Measurements from ENCODE around the gene PITPNC1.
"Not testable (repeated sequence)": the region's sequence is repeated elsewhere in the genome, so short reads cannot be mapped to it uniquely, and the experiment has no call there.

The PITPNC1 gene

GRCh38 chr17:67401598-67402504 is 24.8 kb downstream of the PITPNC1 start:
- no peak for DNase-seq

- no peak for DNase-seq
Measured at GRCh38 chr17:67403065-67403464, 26.0 kb downstream of the PITPNC1 start.

- no peak for DNase-seq
Measured at GRCh38 chr17:67403483-67403882, 26.4 kb downstream of the PITPNC1 start.

GRCh38 chr17:67408455-67408830 is 31.4 kb downstream of the PITPNC1 start:
- DNase-seq: not testable (repeated sequence)

GRCh38 chr17:67411397-67411796 is 34.3 kb downstream of the PITPNC1 start:
- DNase-seq: no peak

GRCh38 chr17:67412032-67412431 is 35.0 kb downstream of the PITPNC1 start:
- DNase-seq: no peak

- DNase-seq: no peak
Measured at GRCh38 chr17:67412941-67413340, 35.9 kb downstream of the PITPNC1 start.

- DNase-seq: no peak
Measured at GRCh38 chr17:67413388-67413787, 36.3 kb downstream of the PITPNC1 start.

- no peak for DNase-seq
Measured at GRCh38 chr17:67414130-67414529, 37.0 kb downstream of the PITPNC1 start.

- DNase-seq: no peak
Measured at GRCh38 chr17:67414559-67414958, 37.5 kb downstream of the PITPNC1 start.

GRCh38 chr17:67415291-67415690 is 38.2 kb downstream of the PITPNC1 start:
- DNase-seq: no peak

GRCh38 chr17:67417507-67417906 is 40.4 kb downstream of the PITPNC1 start:
- no peak for DNase-seq

GRCh38 chr17:67420994-67421393 is 43.9 kb downstream of the PITPNC1 start:
- DNase-seq: no peak

- peak in 4 of 5 experiments; percentile 12 to 94 (median 54) for DNase-seq
Measured at GRCh38 chr17:67421869-67422273, 44.8 kb downstream of the PITPNC1 start.

- peak in 1 of 5 experiments; percentile 46 for DNase-seq
Measured at GRCh38 chr17:67422296-67422695, 45.2 kb downstream of the PITPNC1 start.

- DNase-seq: no peak
Measured at GRCh38 chr17:67422897-67423296, 45.8 kb downstream of the PITPNC1 start.

GRCh38 chr17:67425571-67426160 is 48.6 kb downstream of the PITPNC1 start:
- no peak for DNase-seq

GRCh38 chr17:67427424-67427823 is 50.3 kb downstream of the PITPNC1 start:
- DNase-seq: no peak

GRCh38 chr17:67430515-67430914 is 53.4 kb downstream of the PITPNC1 start:
- DNase-seq: not testable (repeated sequence)

GRCh38 chr17:67431249-67432015 is 54.4 kb downstream of the PITPNC1 start:
- DNase-seq: peak in 1 of 5 experiments; percentile 86

- DNase-seq: no peak
Measured at GRCh38 chr17:67433248-67433924, 56.3 kb downstream of the PITPNC1 start.

- DNase-seq: peak in 3 of 5 experiments; percentile 27 to 75 (median 34)
Measured at GRCh38 chr17:67434061-67434525, 57.0 kb downstream of the PITPNC1 start.
